A673 (cell line): ENCODE results near the gene APLN. TPM values are rescaled to one million over a fixed set of nuclear protein-coding genes. Genes with fewer than 3 reads are reported as not detected.

Experiments used
- BruUV-seq: library from RNA; stranded (reverse); fragments of 400-500 nt; replicated peaks from 2 replicates; lab custom pipeline; 2021; lab: Mats Ljungman, UMichigan
- CTCF ChIA-PET: fragments of 300-600 bp; sonication (Branson Sonifier 250); formaldehyde crosslinking; loops from one replicate; lab custom pipeline; 2022; ENCODE audit warnings: antibody characterized with exemption; lab: Charles Lee
- POLR2A ChIA-PET: fragments of 300-600 bp; sonication (Branson Sonifier 250); formaldehyde crosslinking; loops from one replicate; lab custom pipeline; 2022; ENCODE audit warnings: antibody characterized with exemption; ENCODE audit not compliant: low non-redundant PET; lab: Charles Lee
- DNase-seq: peaks from one replicate; pipeline ENCODE4 v3.0.0-alpha.2; 2015; ENCODE audit warnings: low spot score
- H3K27ac ChIP-seq: fragments of 200-600 bp; sonication (generic); 2 replicates; pipeline ENCODE4 v1.5.1; 2016; ENCODE audit warnings: mixed run types, low read depth, mild to moderate bottlenecking, mixed read lengths, antibody characterized with exemption, low read length; ENCODE audit not compliant: poor library complexity, severe bottlenecking
- H3K27me3 ChIP-seq: fragments of 200-600 bp; sonication (generic); replicated peaks from 2 replicates; pipeline ENCODE4 v1.6.1; 2017; ENCODE audit warnings: mixed run types, low read depth, mild to moderate bottlenecking, mixed read lengths, antibody characterized with exemption, low read length; ENCODE audit not compliant: insufficient read depth, poor library complexity
- H3K36me3 ChIP-seq: fragments of 200-600 bp; sonication (generic); 2 replicates; pipeline ENCODE4 v1.6.1; 2016; ENCODE audit warnings: mixed run types, mild to moderate bottlenecking, mixed read lengths, antibody characterized with exemption, low read length; ENCODE audit not compliant: insufficient read depth, poor library complexity, severe bottlenecking
- H3K4me1 ChIP-seq: fragments of 200-600 bp; sonication (generic); 2 replicates; pipeline ENCODE4 v1.6.1; 2017; ENCODE audit warnings: mixed run types, mild to moderate bottlenecking, mixed read lengths, antibody characterized with exemption, low read length; ENCODE audit not compliant: insufficient read depth, poor library complexity, severe bottlenecking
- H3K4me3 ChIP-seq: fragments of 200-600 bp; sonication (generic); 2 replicates; pipeline ENCODE4 v1.5.1; 2016; ENCODE audit warnings: low read depth, mixed run types, mild to moderate bottlenecking, mixed read lengths, low read length; ENCODE audit not compliant: poor library complexity, severe bottlenecking
- H3K9me3 ChIP-seq: fragments of 200-600 bp; sonication (generic); 2 replicates; pipeline ENCODE4 v1.6.1; 2016; ENCODE audit warnings: mixed run types, low read depth, mild to moderate bottlenecking, mixed read lengths, antibody characterized with exemption, low read length; ENCODE audit not compliant: poor library complexity, severe bottlenecking
- CTCF ChIP-seq: fragments of 300-800, 200-600 bp; sonication (generic); conservative IDR thresholded peaks from 2 replicates; pipeline ENCODE4 v1.5.1; 2017; ENCODE audit warnings: low read depth, mild to moderate bottlenecking, antibody characterized with exemption, low read length, moderate library complexity, mixed read lengths
- EZH2 ChIP-seq: fragments of 200-600 bp; sonication (generic); IDR thresholded peaks from 2 replicates; pipeline ENCODE4 v1.6.1; 2017; ENCODE audit warnings: borderline replicate concordance, low read depth, mild to moderate bottlenecking, mixed read lengths, antibody characterized with exemption, low read length; ENCODE audit not compliant: poor library complexity, severe bottlenecking
- intact Hi-C: fragments of 100-400 bp; cut with micrococcal nuclease; formaldehyde crosslinking; loops from one replicate; pipeline ENCODE4 v1.10.0; 2022; ENCODE audit not compliant: unreplicated experiment
- total RNA-seq: library from RNA; stranded (reverse); gene quantifications from 2 replicates; pipeline ENCODE4 v1.2.3, GENCODE V29; 2021

The APLN gene
- total RNA-seq, 1 experiment from 2014 or later, result 0.34 TPM

- BruUV-seq, result no TSS peak
These were observed 3.7 kb upstream of the APLN start for GRCh38 chrX:129658429-129658828.

GRCh38 chrX:129655547-129656249, 942 bp upstream of the APLN start:
- no peak overlapping the region for H3K4me3 ChIP-seq
- H3K27me3 ChIP-seq, result no peaks in the 10 kb centered on the region
- CTCF ChIA-PET, result interaction anchor here (1.4 kb wide), 1 partner anchor 71 kb away, joined by 7 read pairs; no protein-coding TSS in a partner anchor

More at GRCh38 chrX:129658429-129658828, 3.7 kb upstream of the APLN start:
- TF ChIP-seq CTCF (no peak), EZH2 (no peak)
- H3K27me3 ChIP-seq, result no peaks in the 10 kb centered on the region
- H3K27ac ChIP-seq, result no peak overlapping the region
- ChIA-PET POLR2A (no interaction called here), CTCF (no interaction called here)
- no peaks in the 10 kb centered on the region for H3K9me3 ChIP-seq
- H3K36me3 ChIP-seq, result no peaks in the 10 kb centered on the region
- no peak for DNase-seq
- no peaks in the 10 kb centered on the region for H3K4me1 ChIP-seq
- intact Hi-C loops, result no loop called here
- H3K4me3 ChIP-seq, result no peak overlapping the region

GRCh38 chrX:129653971-129654651, 645 bp downstream of the APLN start:
- Histone ChIP-seq H3K36me3 (no peaks in the 10 kb centered on the region), H3K27ac (no peak overlapping the region), H3K27me3 (no peaks in the 10 kb centered on the region), H3K4me3 (peak overlapping the region; percentile 46), H3K9me3 (no peaks in the 10 kb centered on the region), H3K4me1 (no peaks in the 10 kb centered on the region)
- DNase-seq, result peak; percentile 15
- POLR2A ChIA-PET, result no interaction called here
- BruUV-seq, result no TSS peak
- intact Hi-C loops, result no loop called here
- no peak for TF ChIP-seq CTCF
- TF ChIP-seq EZH2, result no peak
- CTCF ChIA-PET, result interaction anchor here (0.5 to 1.4 kb wide), 2 partner anchors 20 to 72 kb away, joined by 3 to 7 read pairs; no protein-coding TSS in a partner anchor

More at GRCh38 chrX:129655547-129656249, 942 bp upstream of the APLN start:
- POLR2A ChIA-PET, result no interaction called here
- TF ChIP-seq CTCF (no peak), EZH2 (no peak)
- DNase-seq, result peak; percentile 7
- Histone ChIP-seq H3K36me3 (no peaks in the 10 kb centered on the region), H3K27ac (no peak overlapping the region), H3K9me3 (no peaks in the 10 kb centered on the region), H3K4me1 (no peaks in the 10 kb centered on the region)
- no TSS peak for BruUV-seq
- intact Hi-C loops, result no loop called here
